Central memory CD8-positive, alpha-beta T cell (primary cell): ENCODE measurements around the gene FAM200A.
A peak's percentile ranks its signal among the peaks of the same experiment; 100 is the strongest.
"Not testable (repeated sequence)": the region's sequence is repeated elsewhere in the genome, so short reads cannot be mapped to it uniquely, and the experiment has no call there.

Experiments
- ATAC-seq: fragments of 150-1000 bp; cut with Tn5 transposase; replicated peaks from 2 replicates; pipeline ENCODE4 v1.10.0; 2022; ENCODE audit warnings: mild to moderate bottlenecking, moderate FRiP score, moderate number of reproducible peaks; ENCODE audit not compliant: poor library complexity, severe bottlenecking; ENCODE audit errors: extremely low read depth
- DNase-seq, 2 donors: peaks; one replicate each; pipeline ENCODE4 v3.0.0; 2021; ENCODE audit warnings: low spot score in 2 of 2
- H3K27ac Mint-ChIP-seq: one replicate; pipeline ENCODE4 v1.8.0; 2022; ENCODE audit warnings: low read depth, mild to moderate bottlenecking, moderate library complexity, mixed read lengths
- H3K27me3 Mint-ChIP-seq: one replicate; pipeline ENCODE4 v1.8.0; 2022; ENCODE audit warnings: mixed read lengths
- H3K36me3 Mint-ChIP-seq: one replicate; pipeline ENCODE4 v1.8.0; 2022; ENCODE audit warnings: mild to moderate bottlenecking, moderate library complexity, mixed read lengths; ENCODE audit not compliant: insufficient read depth
- H3K4me1 Mint-ChIP-seq: one replicate; pipeline ENCODE4 v1.8.0; 2022; ENCODE audit warnings: mixed read lengths
- H3K4me3 Mint-ChIP-seq: one replicate; pipeline ENCODE4 v1.8.0; 2022; ENCODE audit warnings: mild to moderate bottlenecking, moderate library complexity, mixed read lengths
- H3K9me3 Mint-ChIP-seq: one replicate; pipeline ENCODE4 v1.8.0; 2022; ENCODE audit warnings: mixed read lengths

Gene FAM200A

GRCh38 chr7:99551767-99552463, at the start of gene FAM200A:
Gene FAM200A (minus strand): TSS chr7:99552114. CDS start chr7:99548407, 3,707 bp downstream.
- ATAC-seq = peak; percentile 100
- Mint-ChIP-seq H3K27ac (peak within 1 kb of the TSS; percentile 92), H3K36me3 (peaks cover 15% of the 10 kb centered on the region), H3K4me1 (peaks cover 38% of the 10 kb centered on the region), H3K9me3 (peaks cover 5% of the 10 kb centered on the region), H3K4me3 (peak within 1 kb of the TSS; percentile 89), H3K27me3 (no peaks in the 10 kb centered on the region)
- peak; percentile 61 to 72 for DNase-seq

- Mint-ChIP-seq H3K27ac (no peak overlapping the region), H3K4me1 (no peaks in the 10 kb centered on the region), H3K4me3 (no peak overlapping the region), H3K36me3 (no peaks in the 10 kb centered on the region), H3K27me3 (no peaks in the 10 kb centered on the region), H3K9me3 (no peaks in the 10 kb centered on the region)
- ATAC-seq = no peak
- no peak for DNase-seq
Measured at GRCh38 chr7:99599836-99600235, 47.9 kb upstream of the FAM200A start.

- Mint-ChIP-seq H3K36me3 (no peaks in the 10 kb centered on the region), H3K4me1 (no peaks in the 10 kb centered on the region), H3K27ac (no peak within 1 kb of the TSS), H3K4me3 (no peak within 1 kb of the TSS), H3K27me3 (no peaks in the 10 kb centered on the region), H3K9me3 (no peaks in the 10 kb centered on the region)
- ATAC-seq (no peak), DNase-seq (no peak)
Measured at GRCh38 chr7:99597762-99598501, 46.0 kb upstream of the FAM200A start, which contains the start of gene TMEM225B. Gene TMEM225B (plus strand): TSS chr7:99598267. CDS start chr7:99604389, 6,122 bp downstream.

GRCh38 chr7:99596408-99596955, 44.6 kb upstream of the FAM200A start:
- H3K27me3 Mint-ChIP-seq = no peaks in the 10 kb centered on the region
- no peaks in the 10 kb centered on the region for H3K9me3 Mint-ChIP-seq
- no peak overlapping the region for H3K27ac Mint-ChIP-seq
- no peak overlapping the region for H3K4me3 Mint-ChIP-seq
- no peaks in the 10 kb centered on the region for H3K36me3 Mint-ChIP-seq
- DNase-seq (no peak), ATAC-seq (no peak)
- no peaks in the 10 kb centered on the region for H3K4me1 Mint-ChIP-seq

- H3K4me3 Mint-ChIP-seq = no peak overlapping the region
Measured at GRCh38 chr7:99594948-99595745, 43.2 kb upstream of the FAM200A start.

GRCh38 chr7:99588868-99589267, 37.0 kb upstream of the FAM200A start:
- H3K9me3 Mint-ChIP-seq = no peaks in the 10 kb centered on the region
- no peaks in the 10 kb centered on the region for H3K4me1 Mint-ChIP-seq
- H3K36me3 Mint-ChIP-seq = peaks cover 2% of the 10 kb centered on the region
- DNase-seq (no peak), ATAC-seq (no peak)
- H3K27me3 Mint-ChIP-seq = peaks cover 32% of the 10 kb centered on the region
- H3K4me3 Mint-ChIP-seq = no peak overlapping the region
- no peak overlapping the region for H3K27ac Mint-ChIP-seq

More at GRCh38 chr7:99594948-99595745, 43.2 kb upstream of the FAM200A start:
- Mint-ChIP-seq H3K27ac (no peak overlapping the region), H3K9me3 (no peaks in the 10 kb centered on the region), H3K36me3 (no peaks in the 10 kb centered on the region), H3K4me1 (no peaks in the 10 kb centered on the region), H3K27me3 (no peaks in the 10 kb centered on the region)
- DNase-seq = no peak
- ATAC-seq = no peak

- not testable (repeated sequence) for ATAC-seq, H3K9me3 Mint-ChIP-seq, H3K36me3 Mint-ChIP-seq, DNase-seq
- Mint-ChIP-seq H3K27me3 (peaks cover 12% of the 10 kb centered on the region), H3K4me1 (peaks cover 20% of the 10 kb centered on the region), H3K4me3 (peak overlapping the region; percentile 88), H3K27ac (peak overlapping the region; percentile 81)
Measured at GRCh38 chr7:99580778-99581332, 28.9 kb upstream of the FAM200A start.

GRCh38 chr7:99579956-99580777, 28.3 kb upstream of the FAM200A start:
- Mint-ChIP-seq H3K9me3 (no peaks in the 10 kb centered on the region), H3K36me3 (peaks cover 5% of the 10 kb centered on the region), H3K27ac (peak overlapping the region; percentile 81), H3K4me3 (peak overlapping the region; percentile 88), H3K27me3 (peaks cover 5% of the 10 kb centered on the region), H3K4me1 (peaks cover 20% of the 10 kb centered on the region)
- peak; percentile 67 for ATAC-seq
- DNase-seq = peak; percentile 26 to 39

- Mint-ChIP-seq H3K4me1 (peaks cover 20% of the 10 kb centered on the region), H3K9me3 (no peaks in the 10 kb centered on the region), H3K4me3 (peak overlapping the region; percentile 88), H3K27me3 (no peaks in the 10 kb centered on the region), H3K27ac (peak overlapping the region; percentile 48), H3K36me3 (peaks cover 5% of the 10 kb centered on the region)
- no peak for ATAC-seq
- DNase-seq = no peak
Measured at GRCh38 chr7:99579281-99579955, 27.5 kb upstream of the FAM200A start.

GRCh38 chr7:99576251-99576650, 24.3 kb upstream of the FAM200A start:
- ATAC-seq (no peak), DNase-seq (no peak)
- Mint-ChIP-seq H3K27ac (no peak overlapping the region), H3K36me3 (peaks cover 16% of the 10 kb centered on the region), H3K4me3 (no peak overlapping the region), H3K27me3 (no peaks in the 10 kb centered on the region), H3K9me3 (no peaks in the 10 kb centered on the region), H3K4me1 (peaks cover 23% of the 10 kb centered on the region)

GRCh38 chr7:99573257-99573656, 21.3 kb upstream of the FAM200A start:
- no peak overlapping the region for H3K4me3 Mint-ChIP-seq
- H3K27me3 Mint-ChIP-seq = no peaks in the 10 kb centered on the region
- ATAC-seq = no peak
- H3K36me3 Mint-ChIP-seq = peaks cover 21% of the 10 kb centered on the region
- DNase-seq = no peak
- H3K27ac Mint-ChIP-seq = peak overlapping the region; percentile 26
- peaks cover 4% of the 10 kb centered on the region for H3K4me1 Mint-ChIP-seq
- H3K9me3 Mint-ChIP-seq = no peaks in the 10 kb centered on the region
